IMR-90 (cell line): ENCODE data around the gene DCAF6. TPM values are rescaled to one million over a fixed set of nuclear protein-coding genes. Genes with fewer than 3 reads are reported as not detected.

Source experiments
- ATAC-seq: fragments of 200-7000 bp; cut with Tn5 transposase; 2 replicates; pipeline ENCODE4 v1.9.1; 2020; ENCODE audit warnings: low read depth, mild to moderate bottlenecking, moderate library complexity
- BruUV-seq: library from RNA; stranded (reverse); fragments of 400-500 nt; replicated peaks from 2 replicates; lab custom pipeline; 2021; lab: Mats Ljungman, UMichigan
- CTCF ChIA-PET: fragments of 300-600 bp; formaldehyde crosslinking; extraction: SDS; loops from one replicate; lab custom pipeline; 2021; ENCODE audit warnings: antibody characterized with exemption; lab: Yijun Ruan, JAX
- POLR2A ChIA-PET: fragments of 300-600 bp; sonication (Branson Sonifier 250); formaldehyde crosslinking; loops from one replicate; lab custom pipeline; 2022; ENCODE audit warnings: antibody characterized with exemption; ENCODE audit not compliant: unreplicated experiment; lab: Charles Lee
- DNase-seq: peaks from one replicate; pipeline ENCODE4 v3.0.0; 2013
- H2AFZ ChIP-seq: replicated peaks from 2 replicates; pipeline ENCODE3; 2013; ENCODE audit warnings: low read length, mild to moderate bottlenecking; ENCODE audit not compliant: poor library complexity
- H2AK5ac ChIP-seq: 2 replicates; pipeline ENCODE4 v1.6.1; 2013; ENCODE audit warnings: low read depth, low read length, inconsistent platforms
- H2AK9ac ChIP-seq: replicated peaks from 2 replicates; pipeline ENCODE3; 2013; ENCODE audit warnings: mild to moderate bottlenecking, low read depth, low read length, moderate library complexity; ENCODE audit not compliant: poor library complexity
- H2BK120ac ChIP-seq: 2 replicates; pipeline ENCODE4 v1.6.1; 2013; ENCODE audit warnings: low read depth, low read length, inconsistent platforms
- H2BK15ac ChIP-seq: 3 replicates; pipeline ENCODE4 v1.6.1; 2013; ENCODE audit warnings: low read depth, low read length, inconsistent platforms
- H2BK20ac ChIP-seq: 2 replicates; pipeline ENCODE4 v1.6.1; 2013; ENCODE audit warnings: low read depth, mild to moderate bottlenecking, inconsistent platforms, low read length, moderate library complexity
- H2BK5ac ChIP-seq: 2 replicates; pipeline ENCODE4 v1.6.1; 2013; ENCODE audit warnings: mild to moderate bottlenecking, low read depth, low read length, inconsistent platforms; ENCODE audit not compliant: poor library complexity, severe bottlenecking
- H3K14ac ChIP-seq: replicated peaks from 2 replicates; pipeline ENCODE4 v1.6.1; 2013; ENCODE audit warnings: low read depth, low read length, inconsistent platforms
- H3K18ac ChIP-seq: 2 replicates; pipeline ENCODE4 v1.6.1; 2013; ENCODE audit warnings: low read depth, low read length, control low read depth
- H3K23ac ChIP-seq: 2 replicates; pipeline ENCODE4 v1.6.1; 2013; ENCODE audit warnings: low read depth, low read length, inconsistent platforms
- H3K27ac ChIP-seq: 2 replicates; pipeline ENCODE4 v1.5.1; 2013; ENCODE audit warnings: mild to moderate bottlenecking, control low read depth, low read length; ENCODE audit not compliant: insufficient read depth
- H3K27me3 ChIP-seq: 2 replicates; pipeline ENCODE4 v1.6.1; 2013; ENCODE audit warnings: low read length; ENCODE audit not compliant: control insufficient read depth, insufficient read depth
- H3K36me3 ChIP-seq: 2 replicates; pipeline ENCODE4 v1.6.1; 2013; ENCODE audit warnings: low read length, mixed read lengths; ENCODE audit not compliant: control insufficient read depth, insufficient read depth
- H3K4ac ChIP-seq: 2 replicates; pipeline ENCODE4 v1.6.1; 2013; ENCODE audit warnings: low read depth, low read length, inconsistent platforms
- H3K4me1 ChIP-seq: 2 replicates; pipeline ENCODE4 v1.6.1; 2013; ENCODE audit warnings: low read length, mixed read lengths; ENCODE audit not compliant: control insufficient read depth, insufficient read depth
- H3K4me2 ChIP-seq: 2 replicates; pipeline ENCODE4 v1.6.1; 2013; ENCODE audit warnings: low read depth, mild to moderate bottlenecking, control low read depth, low read length, moderate library complexity
- H3K4me3 ChIP-seq: 2 replicates; pipeline ENCODE4 v1.5.1; 2013; ENCODE audit warnings: low read depth, mild to moderate bottlenecking, control low read depth, low read length, moderate library complexity; ENCODE audit not compliant: insufficient read depth
- H3K56ac ChIP-seq: 2 replicates; pipeline ENCODE4 v1.6.1; 2013; ENCODE audit warnings: low read length, inconsistent platforms; ENCODE audit not compliant: insufficient read depth; ENCODE audit errors: extremely low read depth
- H3K79me1 ChIP-seq, 2 experiments: 2 replicates each; pipeline ENCODE4 v1.6.1; 2013; ENCODE audit warnings: low read length in 2 of 2, inconsistent platforms in 1 of 2, low read depth in 1 of 2
- H3K9ac ChIP-seq: 2 replicates; pipeline ENCODE4 v1.6.1; 2013; ENCODE audit warnings: low read depth, low read length, control low read depth
- H3K9me1 ChIP-seq: 2 replicates; pipeline ENCODE4 v1.6.1; 2013; ENCODE audit warnings: low read length, inconsistent platforms; ENCODE audit not compliant: insufficient read depth
- H3K9me3 ChIP-seq: 2 replicates; pipeline ENCODE4 v1.6.1; 2013; ENCODE audit warnings: low read length; ENCODE audit not compliant: control insufficient read depth, insufficient read depth
- H4K20me1 ChIP-seq: 2 replicates; pipeline ENCODE4 v1.6.1; 2013; ENCODE audit warnings: low read length, inconsistent platforms; ENCODE audit not compliant: insufficient read depth
- H4K5ac ChIP-seq: 2 replicates; pipeline ENCODE4 v1.6.1; 2013; ENCODE audit warnings: mild to moderate bottlenecking, low read depth, low read length, control low read depth
- H4K8ac ChIP-seq, 2 experiments: 2 replicates each; pipeline ENCODE4 v1.6.1; 2013; ENCODE audit warnings: low read depth in 2 of 2, low read length in 2 of 2, control low read depth in 1 of 2, inconsistent platforms in 1 of 2
- H4K91ac ChIP-seq: 2 replicates; pipeline ENCODE4 v1.6.1; 2013; ENCODE audit warnings: low read depth, low read length, inconsistent platforms; ENCODE audit not compliant: insufficient read depth
- CEBPB ChIP-seq: IDR thresholded peaks from 2 replicates; pipeline ENCODE4 v1.6.1; 2012; ENCODE audit warnings: low read depth, low read length, improper control_type of control experiment
- CHD1 ChIP-seq: IDR thresholded peaks from 2 replicates; pipeline ENCODE4 v1.6.1; 2012; ENCODE audit warnings: low read depth, low read length, improper control_type of control experiment
- CTCF ChIP-seq: conservative IDR thresholded peaks from 2 replicates; pipeline ENCODE4 v1.5.1; 2012; ENCODE audit warnings: mild to moderate bottlenecking, low read depth, low read length, improper control_type of control experiment
- ELK1 ChIP-seq: fragments of 150-350 bp; IDR thresholded peaks from 2 replicates; pipeline ENCODE4 v1.6.1; 2016; ENCODE audit warnings: low read depth, mild to moderate bottlenecking, low read length, moderate library complexity, borderline replicate concordance
- FOS ChIP-seq: fragments of 150-350 bp; IDR thresholded peaks from 2 replicates; pipeline ENCODE4 v1.6.1; 2016; ENCODE audit warnings: low read depth, low read length
- MAFK ChIP-seq: IDR thresholded peaks from 2 replicates; pipeline ENCODE4 v1.6.1; 2012; ENCODE audit warnings: low read depth, low read length, improper control_type of control experiment
- MXI1 ChIP-seq: IDR thresholded peaks from 2 replicates; pipeline ENCODE4 v1.6.1; 2012; ENCODE audit warnings: low read depth, mild to moderate bottlenecking, low read length, moderate library complexity, borderline replicate concordance
- NFE2L2 ChIP-seq: fragments of 150-350 bp; IDR thresholded peaks from 2 replicates; pipeline ENCODE4 v1.6.1; 2016; ENCODE audit warnings: low read depth, mild to moderate bottlenecking, low read length
- POLR2A ChIP-seq: IDR thresholded peaks from 2 replicates; pipeline ENCODE4 v1.6.1; 2012; ENCODE audit warnings: mild to moderate bottlenecking, low read depth, low read length
- RAD21 ChIP-seq: IDR thresholded peaks from 2 replicates; pipeline ENCODE4 v1.6.1; 2012; ENCODE audit warnings: low read length, improper control_type of control experiment
- RCOR1 ChIP-seq: IDR thresholded peaks from 2 replicates; pipeline ENCODE4 v1.6.1; 2012; ENCODE audit warnings: mild to moderate bottlenecking, low read length, improper control_type of control experiment; ENCODE audit not compliant: insufficient replicate concordance
- RFX5 ChIP-seq: IDR thresholded peaks from 2 replicates; pipeline ENCODE4 v1.8.0; 2012; ENCODE audit warnings: low read depth, mild to moderate bottlenecking, low read length, moderate library complexity
- SMC3 ChIP-seq: fragments of 150-350 bp; IDR thresholded peaks from 2 replicates; pipeline ENCODE4 v1.6.1; 2016; ENCODE audit warnings: low read depth, mild to moderate bottlenecking, antibody characterized with exemption, low read length, moderate library complexity
- USF2 ChIP-seq: fragments of 150-350 bp; IDR thresholded peaks from 2 replicates; pipeline ENCODE4 v1.6.1; 2017; ENCODE audit warnings: mild to moderate bottlenecking, antibody characterized with exemption, low read length, low read depth
- WGBS, 2 experiments: methylation state at CpG; one replicate each; pipeline versions ENCODE4 v1.1.5 to v1.1.7; 2013; ENCODE audit warnings: missing lambda C conversion rate in 2 of 2; ENCODE audit not compliant: insufficient read length in 1 of 2; ENCODE audit errors: extremely low coverage in 2 of 2; 5-methylcytosine and 5-hydroxymethylcytosine counted together
- dilution Hi-C: fragments of 300-500 bp; cut with HindIII; formaldehyde crosslinking; loops from one replicate; pipeline ENCODE4 v1.14.3; 2018; ENCODE audit warnings: low sequenced_read_pairs; ENCODE audit not compliant: unreplicated experiment
- in situ Hi-C: fragments of 300-500 bp; cut with MboI; formaldehyde crosslinking; loops from 3 replicates; pipeline ENCODE4 v1.14.3; 2019; ENCODE audit warnings: low sequenced_read_pairs, inconsistent platforms, mixed read lengths
- intact Hi-C: fragments of 100-400 bp; cut with micrococcal nuclease; formaldehyde crosslinking; loops from 2 replicates; pipeline ENCODE4 v1.10.0; 2022
- polyA plus RNA-seq, 3 experiments: library from polyadenylated mRNA; depleted of rRNA; stranded (reverse); fragments of >200 nt; gene quantifications; 2 replicates each; pipeline ENCODE4 v1.2.3, GENCODE V29; 2012; ENCODE audit warnings: low replicate concordance in 1 of 3
- total RNA-seq: library from RNA; depleted of rRNA; stranded (reverse); fragments of >200 nt; gene quantifications from 2 replicates; pipeline ENCODE4 v1.2.3, GENCODE V29; 2012

DCAF6 gene
- total and polyA plus RNA-seq, 2 of the 4 experiments (the other 2 are of a cell fraction), result 60.4 to 88.7 TPM

GRCh38 chr1:167934426-167935215 is 1.9 kb upstream of the DCAF6 start:
- dilution Hi-C loops, result no loop called here
- TF ChIP-seq SMC3 (no peak), POLR2A (no peak), USF2 (no peak), MXI1 (no peak), RFX5 (no peak), FOS (no peak), RCOR1 (no peak), NFE2L2 (no peak), MAFK (no peak), CEBPB (no peak), ELK1 (no peak), CTCF (no peak), CHD1 (no peak), RAD21 (no peak)

More at GRCh38 chr1:167934426-167935215, 1.9 kb upstream of the DCAF6 start:
- H3K27me3 ChIP-seq, result no peaks in the 10 kb centered on the region
- H3K9ac ChIP-seq, result peak overlapping the region; percentile 90
- peak overlapping the region; percentile 98 for H3K4me3 ChIP-seq
- no peak overlapping the region for H3K56ac ChIP-seq
- no peak overlapping the region for H2BK120ac ChIP-seq
- no peaks in the 10 kb centered on the region for H3K9me1 ChIP-seq
- H2BK15ac ChIP-seq, result no peak overlapping the region
- no peak overlapping the region for H2AK5ac ChIP-seq
- no CpG with 5 or more reads among the region's 4 CpGs for WGBS, 2 experiments
- DNase-seq, result no peak
- no peak overlapping the region; a peak in 1 of 4 replicates for H4K8ac ChIP-seq
- H3K14ac ChIP-seq, result peak overlapping the region; percentile 76
- ChIA-PET POLR2A (no interaction called here), CTCF (interaction anchor here (2.1 kb wide), 1 partner anchor 148 kb away, joined by 7 read pairs; no protein-coding TSS in a partner anchor)
- H3K9me3 ChIP-seq, result no peaks in the 10 kb centered on the region
- peak overlapping the region; percentile 85; the same call in 1 of the 2 replicates for H3K27ac ChIP-seq
- H3K4ac ChIP-seq, result no peak overlapping the region; the same call in 1 of the 2 replicates
- peaks cover 2 to 34% of the 10 kb centered on the region in 2 experiments; a peak in 2 of 4 replicates for H3K79me1 ChIP-seq
- peak overlapping the region; percentile 17; the same call in 1 of the 2 replicates for H3K23ac ChIP-seq
- H2AK9ac ChIP-seq, result no peak overlapping the region
- H2BK20ac ChIP-seq, result no peak overlapping the region
- H3K4me1 ChIP-seq, result no peaks in the 10 kb centered on the region
- peak overlapping the region; percentile 95 for H3K4me2 ChIP-seq
- no peak overlapping the region for H2AFZ ChIP-seq
- H4K5ac ChIP-seq, result no peak overlapping the region
- no peaks in the 10 kb centered on the region; the same call in 1 of the 2 replicates for H3K36me3 ChIP-seq
- ATAC-seq, result no peak
- H3K18ac ChIP-seq, result 0 out of 2 replicates have a peak overlapping the region, but pooled peaks have one; percentile 5
- intact Hi-C loops, result loop anchor here (2.0 to 5.0 kb wide), 5 partner anchors 30 to 293 kb away; partner anchors contain the start of gene SFT2D2
- in situ Hi-C loops, result no loop called here
- H2BK5ac ChIP-seq, result peak overlapping the region; percentile 58
- peaks cover 15% of the 10 kb centered on the region; the same call in 1 of the 2 replicates for H4K20me1 ChIP-seq
- no peak overlapping the region for H4K91ac ChIP-seq
- no TSS peak for BruUV-seq
